ENCODE measurements around the gene TTC23.

The TTC23 gene, protein sequence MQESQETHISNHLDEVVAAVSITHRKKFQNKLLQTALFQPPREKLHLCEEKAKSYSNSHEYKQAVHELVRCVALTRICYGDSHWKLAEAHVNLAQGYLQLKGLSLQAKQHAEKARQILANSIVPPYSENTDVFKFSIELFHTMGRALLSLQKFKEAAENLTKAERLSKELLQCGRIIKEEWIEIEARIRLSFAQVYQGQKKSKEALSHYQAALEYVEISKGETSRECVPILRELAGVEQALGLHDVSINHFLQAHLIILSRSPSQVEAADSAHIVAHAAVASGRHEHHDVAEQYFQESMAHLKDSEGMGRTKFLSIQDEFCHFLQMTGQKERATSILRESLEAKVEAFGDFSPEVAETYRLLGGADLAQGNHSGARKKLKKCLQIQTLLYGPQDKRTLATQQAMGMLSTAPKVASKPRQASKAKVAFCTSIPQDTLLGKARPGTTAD

GRCh38 chr15:99249270-99249841, at the start of gene TTC23:
TTC23 (minus strand) TSS chr15:99249581; CDS start chr15:99228712, 20,869 bp downstream.
- no peak for DNase-seq (ENCODE audit: low read depth in 2 of 2)

DNA sequence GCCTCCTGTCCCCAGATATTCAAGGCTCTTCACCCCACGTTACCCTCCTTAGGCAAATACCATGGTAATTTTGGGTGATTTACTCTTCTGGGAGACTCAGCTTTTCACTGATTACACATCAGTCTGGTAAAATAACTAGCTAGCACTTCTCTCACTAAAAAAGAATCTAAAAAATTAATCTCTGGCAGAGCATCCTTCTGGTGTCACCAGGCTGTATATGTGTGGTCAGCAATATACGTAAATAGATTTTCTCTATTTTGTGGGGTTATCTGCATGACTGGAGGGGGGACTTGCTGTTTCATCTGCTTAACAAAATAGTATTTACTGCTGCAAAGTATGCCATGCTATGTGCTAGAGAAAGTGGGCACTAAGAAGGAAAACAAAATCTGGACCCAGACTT, 47.0 kb upstream of the TTC23 start:
- no peak for DNase-seq (ENCODE audit: low read depth in 2 of 2)

DNA sequence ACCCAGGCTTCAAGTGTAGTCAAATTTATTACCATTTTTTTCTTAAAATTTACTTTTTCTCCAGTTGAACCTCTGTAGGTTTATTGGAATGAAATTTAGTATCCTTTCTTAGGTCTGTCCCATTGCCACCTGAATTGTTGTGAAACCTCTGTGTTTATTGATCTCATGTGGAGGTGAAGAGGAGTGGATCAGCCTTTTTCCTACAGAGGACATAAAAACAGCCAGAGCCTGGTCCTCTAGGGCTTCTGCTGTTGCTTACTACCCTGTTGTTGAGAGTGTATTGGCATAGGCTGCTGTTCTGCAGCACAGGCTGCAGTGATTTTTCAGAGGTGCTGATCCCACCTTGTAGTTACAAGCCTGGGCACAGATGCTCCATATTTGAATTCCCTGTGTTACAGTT, 46.5 kb upstream of the TTC23 start:
- no peak for DNase-seq (ENCODE audit: low read depth in 2 of 2)

GRCh38 chr15:99291643-99292042, 42.3 kb upstream of the TTC23 start:
- DNase-seq (ENCODE audit: low read depth in 2 of 2) = no peak

DNA sequence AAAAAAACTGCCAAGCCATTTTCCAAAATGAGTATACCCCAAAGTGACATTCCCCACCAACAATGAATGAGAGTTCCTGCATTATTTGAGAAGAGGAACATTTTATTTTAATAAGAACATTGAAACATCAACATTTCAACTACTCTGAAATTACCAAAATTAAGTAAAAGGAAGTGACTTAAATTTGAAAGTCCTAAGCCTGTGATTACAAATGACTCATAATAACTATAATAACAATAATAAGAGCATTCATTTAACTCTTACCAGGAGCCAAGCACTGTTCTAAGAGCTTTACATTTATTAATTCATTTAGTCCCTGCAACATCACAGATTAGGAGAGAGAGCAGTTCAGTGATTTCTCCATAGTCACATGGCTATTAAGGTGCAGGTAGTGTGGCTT, 34.3 kb upstream of the TTC23 start:
- DNase-seq (ENCODE audit: low read depth in 2 of 2) = no peak

GRCh38 chr15:99282586-99282985, 33.2 kb upstream of the TTC23 start:
- no peak for DNase-seq (ENCODE audit: low read depth in 2 of 2)

DNA sequence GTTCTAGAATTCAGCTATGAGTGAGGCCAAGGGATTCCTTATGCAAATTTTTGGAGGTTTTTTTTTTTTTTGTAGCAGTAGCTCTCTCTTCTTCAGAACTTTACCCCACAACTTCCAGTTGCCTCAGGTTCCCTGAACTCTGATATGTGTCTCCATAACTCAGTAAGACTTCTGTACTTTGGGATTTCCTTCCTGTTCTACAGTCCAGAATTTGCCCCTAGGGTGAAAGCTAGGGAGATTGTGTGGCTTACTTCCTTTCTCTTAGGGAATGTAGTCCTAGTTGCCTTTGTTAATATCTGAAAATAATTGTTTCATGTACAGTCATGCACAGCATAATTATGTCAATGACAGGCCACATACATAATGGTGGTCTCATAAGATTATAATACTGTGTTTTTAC, 32.7 kb upstream of the TTC23 start:
- no peak for DNase-seq (ENCODE audit: low read depth in 2 of 2)

- no peak for DNase-seq (ENCODE audit: low read depth in 2 of 2)
These were observed 30.4 kb upstream of the TTC23 start for GRCh38 chr15:99279827-99280226.

DNA sequence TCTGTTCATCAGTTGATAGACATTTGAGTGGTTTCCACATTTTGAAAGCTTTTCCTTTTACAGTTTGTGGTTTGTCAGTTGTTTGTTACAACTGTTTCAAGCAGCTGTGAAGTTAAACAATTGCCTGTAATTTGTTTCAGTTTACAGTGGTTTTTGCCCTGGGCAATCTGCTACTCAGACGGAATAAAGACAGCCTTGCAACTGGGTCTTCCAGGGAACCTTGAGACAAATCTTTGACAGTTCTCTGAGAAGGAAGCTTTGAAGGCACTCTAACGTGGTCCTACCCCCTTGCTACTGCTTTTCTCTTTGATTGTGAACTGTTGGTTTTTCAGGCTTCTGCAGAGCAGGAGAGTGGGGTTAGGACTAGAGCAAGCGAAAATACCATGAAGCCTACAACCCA, 29.9 kb upstream of the TTC23 start:
- DNase-seq (ENCODE audit: low read depth in 2 of 2) = no peak

DNA sequence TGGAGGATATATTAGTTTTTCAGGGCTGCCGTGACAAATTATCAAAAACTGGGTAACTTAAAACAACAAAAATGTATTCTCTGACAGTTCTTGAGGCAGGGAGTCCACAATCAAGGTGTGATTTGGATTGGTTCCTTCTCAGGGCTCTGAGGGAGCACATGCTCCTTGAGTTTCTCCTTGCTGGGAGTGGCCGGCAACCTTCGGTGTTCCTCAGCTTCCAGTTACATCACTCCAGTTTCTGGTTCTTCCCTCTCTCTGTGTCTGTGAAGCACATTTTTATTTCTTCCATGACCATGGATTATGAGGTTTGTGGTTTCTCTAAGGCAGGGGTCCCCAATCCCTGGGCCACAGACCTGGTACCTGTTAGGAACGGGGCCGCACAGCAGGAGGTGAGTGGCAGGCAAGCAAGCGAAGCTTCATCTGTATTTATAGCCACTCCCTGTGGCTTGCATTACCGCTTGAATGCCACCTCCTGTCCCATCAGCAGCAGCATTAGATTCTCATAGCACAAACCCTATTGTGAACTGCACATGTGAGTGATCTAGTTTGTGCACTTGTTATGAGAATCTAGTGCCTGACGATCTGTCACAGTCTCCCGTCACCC, 26.2 kb upstream of the TTC23 start:
- no peak for DNase-seq (ENCODE audit: low read depth in 2 of 2)

DNA sequence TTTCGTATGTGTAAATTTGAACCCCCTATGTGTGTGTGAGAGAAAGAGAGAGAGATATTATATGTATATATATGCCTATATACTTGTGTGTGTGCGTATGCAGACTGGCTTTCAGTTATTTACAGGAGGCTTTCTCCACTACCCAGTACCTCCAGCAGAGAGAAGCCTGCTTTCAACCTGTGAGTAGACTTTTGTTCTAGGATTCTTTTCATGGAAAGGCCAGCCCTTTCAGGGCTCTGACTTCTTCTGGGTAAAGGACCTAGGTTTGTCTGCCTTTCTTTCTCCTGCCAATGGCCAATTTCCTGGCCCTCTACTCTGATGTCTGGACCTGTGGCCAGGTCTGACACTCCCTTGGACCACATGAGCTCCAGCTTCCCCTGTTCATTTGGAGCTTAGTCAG, 25.7 kb upstream of the TTC23 start:
- DNase-seq (ENCODE audit: low read depth in 2 of 2) = no peak

GRCh38 chr15:99273801-99274200, 24.4 kb upstream of the TTC23 start:
- no peak for DNase-seq (ENCODE audit: low read depth in 2 of 2)

- no peak for DNase-seq (ENCODE audit: low read depth in 2 of 2)
These were observed 19.1 kb upstream of the TTC23 start for GRCh38 chr15:99268431-99268830.

DNA sequence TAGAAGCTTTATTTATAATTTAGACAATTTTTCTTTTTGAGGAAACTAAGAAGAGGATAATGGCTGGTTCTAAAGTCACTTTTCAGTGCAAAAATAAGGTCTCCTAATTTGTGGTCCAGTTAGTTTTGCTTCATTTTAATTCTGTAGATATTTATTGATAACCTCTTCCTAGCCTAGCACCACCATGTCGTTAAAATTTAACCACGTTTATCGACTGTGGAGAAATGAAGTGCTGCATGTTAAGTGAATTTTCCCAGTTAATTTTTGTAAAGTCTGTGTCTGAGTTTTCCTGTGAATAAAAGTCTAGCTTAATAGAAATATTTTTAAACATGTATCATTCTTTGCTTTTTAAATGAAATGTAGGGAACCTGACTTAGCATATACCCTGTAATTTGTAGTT, 18.6 kb upstream of the TTC23 start:
- DNase-seq (ENCODE audit: low read depth in 2 of 2) = no peak

DNA sequence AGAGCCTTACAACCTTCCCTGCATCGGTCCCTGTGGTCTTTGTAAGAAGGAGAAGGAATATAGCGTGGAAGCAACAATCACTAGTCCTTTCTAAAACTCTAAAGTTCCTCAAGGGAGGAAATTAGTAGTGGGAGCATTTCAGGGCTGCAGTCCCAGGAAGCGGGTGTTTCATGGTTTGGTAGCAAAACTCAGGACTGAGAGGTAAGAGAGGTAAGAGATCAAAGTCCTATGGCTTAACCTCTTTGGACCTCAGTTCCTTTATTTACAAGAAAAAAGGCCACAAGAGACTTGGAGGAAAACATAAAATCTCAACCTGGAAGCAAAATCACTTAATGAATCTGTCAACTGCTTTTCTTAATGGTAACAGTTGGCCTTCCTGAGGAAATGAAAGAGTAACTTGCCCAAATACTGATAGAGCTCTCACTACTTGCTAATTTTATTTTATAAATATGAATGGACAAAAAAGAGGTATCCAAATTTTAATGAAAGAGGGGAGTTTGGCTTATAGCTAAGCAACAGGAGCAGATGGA, 16.2 kb upstream of the TTC23 start:
- no peak for DNase-seq (ENCODE audit: low read depth in 2 of 2)

- DNase-seq (ENCODE audit: low read depth in 2 of 2) = no peak
These were observed 14.7 kb upstream of the TTC23 start for GRCh38 chr15:99264125-99264524.

GRCh38 chr15:99257107-99257750, 7.8 kb upstream of the TTC23 start:
- DNase-seq (ENCODE audit: low read depth in 2 of 2) = no peak

DNA sequence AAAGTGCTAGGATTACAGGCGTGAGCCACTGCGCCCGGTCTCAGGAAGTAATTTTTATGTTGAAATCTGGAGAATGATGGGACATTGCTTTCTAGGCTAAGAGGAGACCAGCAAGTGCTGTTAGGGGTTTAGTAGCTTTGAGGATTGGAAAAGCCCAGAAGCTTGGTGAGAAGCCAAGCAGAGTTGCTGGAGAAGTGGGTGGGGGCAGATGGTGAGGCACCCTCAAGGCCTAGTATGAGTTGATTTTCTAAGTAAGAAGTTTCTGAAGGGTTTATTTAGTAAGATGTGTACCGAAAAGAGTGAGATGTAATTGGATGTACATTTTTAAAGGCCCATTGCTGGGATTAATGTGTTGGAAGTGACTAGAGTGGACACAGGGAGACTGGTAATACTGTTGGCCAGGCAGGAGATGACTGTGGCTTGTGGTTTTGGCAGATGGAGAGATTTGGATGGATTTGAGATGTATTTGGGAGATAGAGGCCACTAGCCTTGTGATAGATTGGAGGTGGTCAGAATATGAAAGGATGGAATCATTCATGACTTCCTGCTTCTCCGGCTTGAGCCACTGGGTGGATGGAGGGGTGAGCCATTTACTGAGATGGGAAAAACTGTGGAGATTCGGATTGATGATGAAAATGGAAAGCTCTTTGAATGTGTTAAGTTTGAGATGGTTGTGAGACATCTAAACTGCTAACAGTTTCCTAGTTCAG, 4.2 kb upstream of the TTC23 start:
- no peak for DNase-seq (ENCODE audit: low read depth in 2 of 2)

DNA sequence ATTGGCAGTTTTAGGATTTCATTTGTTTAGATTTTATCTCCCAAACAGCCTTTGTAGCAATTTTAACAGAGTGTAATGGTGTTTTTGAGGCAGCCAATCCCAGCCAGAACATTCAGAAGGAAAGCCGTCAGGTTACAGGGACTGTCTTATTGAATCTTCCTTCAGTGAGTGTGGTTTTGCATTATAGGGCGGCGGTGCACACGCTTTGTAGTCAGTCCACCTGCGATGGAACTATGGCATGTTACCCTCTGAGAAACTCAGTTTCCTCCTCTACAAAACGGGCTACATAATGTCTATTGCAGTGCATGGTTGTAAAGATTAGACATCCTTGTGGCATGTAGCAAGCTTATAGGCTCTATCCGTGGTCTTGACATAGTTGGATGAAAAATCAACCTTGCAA, 2.9 kb upstream of the TTC23 start:
- DNase-seq (ENCODE audit: low read depth in 2 of 2) = no peak

DNA sequence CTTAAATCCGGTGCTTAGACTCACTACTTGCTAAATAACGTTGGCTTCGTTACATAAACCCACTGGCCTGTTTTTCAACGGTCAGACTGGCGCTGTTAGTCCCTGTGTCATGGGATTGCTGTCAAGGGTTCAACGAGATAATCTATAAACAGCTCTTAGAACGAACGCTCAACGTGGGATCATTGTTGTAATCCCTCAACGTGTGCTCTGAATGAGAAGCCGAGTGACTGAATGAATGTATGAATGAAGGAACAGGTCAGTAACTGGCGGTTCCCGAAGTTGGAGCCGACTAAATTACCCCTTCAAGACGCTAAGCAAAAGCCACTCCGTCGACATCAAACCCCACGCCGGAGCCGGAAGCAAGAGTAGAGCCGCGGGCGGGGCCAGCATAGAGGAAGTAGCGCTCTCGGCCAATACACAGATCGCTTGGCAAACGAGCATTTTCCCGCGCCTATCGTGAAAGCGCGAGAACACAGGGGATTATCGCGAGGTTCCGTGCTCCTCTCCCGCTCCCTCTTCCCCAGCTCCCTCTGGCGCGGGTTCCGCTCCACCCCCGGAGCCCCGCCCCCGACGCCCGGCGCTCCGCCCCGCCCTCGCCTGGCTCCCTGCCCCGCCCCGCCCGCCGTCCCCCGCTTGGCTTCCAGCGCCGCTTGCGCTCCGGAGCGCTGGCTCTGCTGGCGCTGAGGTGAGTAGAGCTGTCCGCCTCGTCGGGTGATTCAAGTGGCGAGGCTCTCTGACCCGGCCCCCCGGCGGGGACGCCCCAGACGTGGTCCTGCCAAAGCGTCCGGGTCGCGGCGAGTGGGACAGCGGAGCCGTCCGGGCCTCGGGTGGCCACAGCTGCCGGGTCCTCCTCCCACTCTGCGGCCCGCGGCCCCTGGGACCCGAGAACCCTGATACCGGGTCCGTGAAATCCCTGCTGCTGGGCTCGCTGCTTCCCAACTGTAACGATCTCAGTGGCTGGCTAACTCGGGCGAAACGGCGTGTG, 1.8 kb upstream of the TTC23 start, which contains the start of gene LRRC28:
TSS of gene LRRC28 (plus strand) at position 625 of the 985 bp plus-strand sequence. CDS start 4,477 bp downstream, outside the sequence.
- peak; percentile 89 to 91 for DNase-seq (ENCODE audit: low read depth in 2 of 2)
